Measurements from ENCODE around the gene P2RX4.
"Not testable (repeated sequence)": the region's sequence is repeated elsewhere in the genome, so short reads cannot be mapped to it uniquely, and the experiment has no call there.

GRCh38 chr12:121208571-121208970 lies 1.4 kb upstream of the P2RX4 start:
- TF ChIP-seq, protein P1, sequence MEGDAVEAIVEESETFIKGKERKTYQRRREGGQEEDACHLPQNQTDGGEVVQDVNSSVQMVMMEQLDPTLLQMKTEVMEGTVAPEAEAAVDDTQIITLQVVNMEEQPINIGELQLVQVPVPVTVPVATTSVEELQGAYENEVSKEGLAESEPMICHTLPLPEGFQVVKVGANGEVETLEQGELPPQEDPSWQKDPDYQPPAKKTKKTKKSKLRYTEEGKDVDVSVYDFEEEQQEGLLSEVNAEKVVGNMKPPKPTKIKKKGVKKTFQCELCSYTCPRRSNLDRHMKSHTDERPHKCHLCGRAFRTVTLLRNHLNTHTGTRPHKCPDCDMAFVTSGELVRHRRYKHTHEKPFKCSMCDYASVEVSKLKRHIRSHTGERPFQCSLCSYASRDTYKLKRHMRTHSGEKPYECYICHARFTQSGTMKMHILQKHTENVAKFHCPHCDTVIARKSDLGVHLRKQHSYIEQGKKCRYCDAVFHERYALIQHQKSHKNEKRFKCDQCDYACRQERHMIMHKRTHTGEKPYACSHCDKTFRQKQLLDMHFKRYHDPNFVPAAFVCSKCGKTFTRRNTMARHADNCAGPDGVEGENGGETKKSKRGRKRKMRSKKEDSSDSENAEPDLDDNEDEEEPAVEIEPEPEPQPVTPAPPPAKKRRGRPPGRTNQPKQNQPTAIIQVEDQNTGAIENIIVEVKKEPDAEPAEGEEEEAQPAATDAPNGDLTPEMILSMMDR (IDR thresholded peaks at IDR 0.05; ENCODE audit: insufficient read depth, low read length, poor library complexity, severe bottlenecking): not testable (repeated sequence)
- TF ChIP-seq EZH2phosphoT487 (conservative IDR thresholded peaks at IDR 0.05; ENCODE audit: low read length): not testable (repeated sequence)
